ES-I3 (cell line): ENCODE data around the gene CC2D1A.
A peak's percentile ranks its signal among the peaks of the same experiment; 100 is the strongest.

Experiments used
- H3K36me3 ChIP-seq: 2 replicates; pipeline ENCODE4 v1.6.1; 2013; ENCODE audit warnings: mild to moderate bottlenecking, low read length, control low read depth, moderate library complexity; ENCODE audit not compliant: insufficient read depth
- H3K4me1 ChIP-seq: 2 replicates; pipeline ENCODE4 v1.6.1; 2013; ENCODE audit warnings: mild to moderate bottlenecking, control low read depth, low read length; ENCODE audit not compliant: insufficient read depth
- H3K9ac ChIP-seq: 2 replicates; pipeline ENCODE4 v1.6.1; 2013; ENCODE audit warnings: low read depth, mild to moderate bottlenecking, low read length, moderate library complexity
- H3K9me3 ChIP-seq: 2 replicates; pipeline ENCODE4 v1.6.1; 2013; ENCODE audit warnings: mild to moderate bottlenecking, low read length, moderate library complexity; ENCODE audit not compliant: control insufficient read depth, insufficient read depth

Gene CC2D1A

GRCh38 chr19:13883516-13884064, 22.4 kb upstream of the CC2D1A start:
- H3K9ac ChIP-seq: no peak overlapping the region
- peaks cover 22% of the 10 kb centered on the region for H3K4me1 ChIP-seq
- H3K36me3 ChIP-seq: no peaks in the 10 kb centered on the region
- no peaks in the 10 kb centered on the region for H3K9me3 ChIP-seq

DNA sequence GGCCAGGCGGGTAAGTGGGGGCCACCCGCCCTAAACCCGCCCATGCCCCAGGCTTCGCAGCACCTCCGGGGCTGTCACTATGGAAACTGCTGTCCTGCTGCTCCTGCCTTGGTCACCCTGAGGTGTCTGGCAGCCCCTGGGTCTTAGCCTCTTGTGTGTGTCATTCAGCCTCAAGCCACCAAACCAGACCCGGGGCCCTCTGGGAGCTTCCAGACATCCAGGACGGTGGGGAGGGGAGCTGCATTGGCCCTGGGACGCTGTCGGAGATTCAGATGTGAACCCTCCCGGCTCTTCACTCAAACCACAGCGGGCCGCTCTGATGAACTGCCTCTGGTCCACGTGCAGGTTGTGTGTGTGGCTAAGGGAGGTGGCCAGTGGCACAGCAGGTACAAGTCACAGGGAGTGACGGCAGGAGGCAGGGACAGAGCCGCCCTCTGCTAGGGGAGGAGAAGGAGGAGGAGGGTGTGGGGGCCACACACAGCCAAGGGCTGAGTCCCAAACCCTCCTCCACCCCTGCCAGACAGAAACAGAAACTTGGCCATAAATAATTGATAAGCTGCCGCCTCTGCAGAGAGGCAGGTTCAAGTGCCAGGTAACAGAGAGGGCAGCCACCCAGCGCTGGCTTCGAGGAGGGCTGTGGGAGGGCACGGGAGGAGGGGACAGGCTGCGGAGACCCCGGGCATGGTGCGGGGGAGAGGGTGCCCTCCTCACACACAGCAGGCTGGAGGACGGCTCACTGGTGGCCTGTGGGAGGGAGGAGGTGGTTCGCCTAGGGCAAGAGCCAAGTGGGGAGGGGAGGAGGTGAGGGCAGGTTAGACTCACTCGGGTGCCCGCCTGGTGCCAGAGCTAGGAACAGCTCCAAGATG, 21.0 kb upstream of the CC2D1A start:
- Histone ChIP-seq H3K9me3 (no peaks in the 10 kb centered on the region), H3K4me1 (peaks cover 22% of the 10 kb centered on the region), H3K9ac (no peak overlapping the region), H3K36me3 (no peaks in the 10 kb centered on the region)

DNA sequence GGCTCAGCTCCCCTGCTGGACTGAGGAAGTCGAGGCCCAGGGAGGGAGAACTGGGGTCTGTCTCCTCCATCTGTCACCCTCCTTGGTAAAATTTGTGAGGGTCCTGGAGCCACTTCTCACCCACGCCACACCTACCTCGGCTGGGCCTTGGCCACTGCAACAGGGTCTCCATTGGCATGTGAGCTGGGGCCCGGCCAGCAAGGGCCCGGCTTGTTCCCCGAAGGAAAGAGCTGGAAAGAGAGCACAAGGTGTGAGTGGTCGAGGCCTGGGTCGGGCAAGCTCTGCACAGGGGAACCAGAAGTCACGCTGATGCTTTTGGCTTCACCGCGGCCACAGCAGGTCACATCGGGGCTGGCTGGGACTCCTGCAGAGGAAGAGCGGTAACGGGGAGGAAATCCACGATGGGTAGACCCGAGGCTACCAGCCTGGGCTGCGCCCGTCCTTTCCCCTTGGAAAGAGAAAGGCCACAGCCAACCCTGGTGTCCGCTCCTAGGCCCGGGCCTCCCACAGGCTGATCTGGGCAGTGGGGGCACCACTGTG, 20.1 kb upstream of the CC2D1A start:
- Histone ChIP-seq H3K9me3 (no peaks in the 10 kb centered on the region), H3K36me3 (no peaks in the 10 kb centered on the region), H3K9ac (no peak overlapping the region), H3K4me1 (peaks cover 17% of the 10 kb centered on the region)

DNA sequence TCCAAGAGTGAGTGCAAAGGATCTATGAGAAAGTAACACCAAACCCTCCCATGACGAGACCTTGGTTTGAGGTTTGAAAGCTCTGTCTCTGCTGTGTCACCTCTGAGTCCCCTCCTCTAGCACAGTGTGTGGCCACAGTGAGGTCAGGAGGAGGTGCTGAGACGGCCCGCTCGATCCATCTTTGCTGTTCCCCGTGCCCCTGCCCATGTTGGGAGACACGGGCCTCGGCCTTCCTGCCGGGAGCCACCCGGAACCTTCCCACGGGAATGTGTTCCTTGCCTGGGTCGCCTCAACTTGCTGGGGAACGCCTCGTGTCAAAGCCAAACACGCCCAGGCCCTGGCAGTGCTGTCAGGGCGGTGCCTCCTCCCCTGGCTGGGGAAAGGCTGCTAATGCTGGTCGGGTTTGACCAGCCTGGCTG, 19.0 kb upstream of the CC2D1A start:
- no peaks in the 10 kb centered on the region for H3K36me3 ChIP-seq
- no peak overlapping the region for H3K9ac ChIP-seq
- no peaks in the 10 kb centered on the region for H3K9me3 ChIP-seq
- H3K4me1 ChIP-seq: peaks cover 8% of the 10 kb centered on the region; the same call in 1 of the 2 replicates

- Histone ChIP-seq H3K36me3 (no peaks in the 10 kb centered on the region), H3K4me1 (peaks cover 3% of the 10 kb centered on the region; the same call in 1 of the 2 replicates), H3K9ac (no peak overlapping the region), H3K9me3 (no peaks in the 10 kb centered on the region)
Observed at GRCh38 chr19:13887517-13887916, 18.5 kb upstream of the CC2D1A start.

- Histone ChIP-seq H3K9ac (no peak overlapping the region), H3K9me3 (no peaks in the 10 kb centered on the region), H3K4me1 (peaks cover 2% of the 10 kb centered on the region; the same call in 1 of the 2 replicates), H3K36me3 (no peaks in the 10 kb centered on the region)
Observed at GRCh38 chr19:13888281-13888680, 17.7 kb upstream of the CC2D1A start.

- no peaks in the 10 kb centered on the region for H3K4me1 ChIP-seq
- no peaks in the 10 kb centered on the region for H3K9me3 ChIP-seq
- H3K36me3 ChIP-seq: no peaks in the 10 kb centered on the region
- H3K9ac ChIP-seq: no peak overlapping the region
Observed at GRCh38 chr19:13890136-13890535, 15.9 kb upstream of the CC2D1A start.

DNA sequence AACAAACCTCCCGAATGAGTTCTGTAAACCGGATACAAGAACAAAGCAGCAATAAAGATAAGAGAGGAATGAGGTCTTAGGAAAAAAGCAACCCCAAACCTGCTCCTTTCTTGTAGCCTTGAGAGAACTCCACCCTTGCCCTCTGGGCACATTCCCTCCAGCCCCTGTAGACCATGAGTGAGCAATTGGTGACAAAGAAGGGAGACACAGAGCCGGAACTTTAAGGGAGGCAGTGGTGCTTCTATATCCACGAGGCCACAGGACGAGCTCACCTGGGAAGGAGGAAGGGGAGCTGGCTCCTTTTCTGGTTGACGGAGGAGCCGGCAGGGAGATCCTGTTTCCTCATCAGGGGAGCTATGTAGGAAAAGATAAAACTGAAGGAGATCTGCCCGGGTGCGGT, 13.1 kb upstream of the CC2D1A start:
- Histone ChIP-seq H3K36me3 (no peaks in the 10 kb centered on the region), H3K4me1 (no peaks in the 10 kb centered on the region), H3K9ac (no peak overlapping the region), H3K9me3 (no peaks in the 10 kb centered on the region)

DNA sequence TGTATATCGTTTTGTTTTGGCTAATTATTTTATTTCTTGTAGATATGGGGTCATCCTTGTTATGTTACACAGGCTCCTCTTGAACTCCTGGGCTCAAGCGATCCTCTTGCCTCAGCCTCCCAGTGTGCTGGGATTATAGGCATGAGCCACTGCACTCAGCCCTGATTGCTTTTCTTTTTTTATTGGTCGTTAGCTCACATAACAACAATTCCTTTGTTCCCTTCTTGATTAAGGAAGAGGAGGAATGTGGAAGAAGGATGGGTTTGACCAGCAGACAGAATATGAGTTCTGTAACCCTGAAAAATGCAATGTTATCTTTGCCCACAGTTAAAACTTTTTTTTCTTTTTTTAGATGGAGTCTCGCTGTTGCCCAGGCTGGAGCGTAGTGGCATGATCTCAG, 11.4 kb upstream of the CC2D1A start:
- no peaks in the 10 kb centered on the region for H3K4me1 ChIP-seq
- H3K9ac ChIP-seq: no peak overlapping the region
- no peaks in the 10 kb centered on the region for H3K9me3 ChIP-seq
- H3K36me3 ChIP-seq: no peaks in the 10 kb centered on the region

- H3K4me1 ChIP-seq: no peaks in the 10 kb centered on the region
- no peak overlapping the region for H3K9ac ChIP-seq
- no peaks in the 10 kb centered on the region for H3K36me3 ChIP-seq
- H3K9me3 ChIP-seq: no peaks in the 10 kb centered on the region
Observed at GRCh38 chr19:13896227-13896626, 9.8 kb upstream of the CC2D1A start.

GRCh38 chr19:13899393-13899792, 6.6 kb upstream of the CC2D1A start:
- Histone ChIP-seq H3K4me1 (no peaks in the 10 kb centered on the region), H3K9me3 (no peaks in the 10 kb centered on the region), H3K9ac (no peak overlapping the region), H3K36me3 (no peaks in the 10 kb centered on the region)

DNA sequence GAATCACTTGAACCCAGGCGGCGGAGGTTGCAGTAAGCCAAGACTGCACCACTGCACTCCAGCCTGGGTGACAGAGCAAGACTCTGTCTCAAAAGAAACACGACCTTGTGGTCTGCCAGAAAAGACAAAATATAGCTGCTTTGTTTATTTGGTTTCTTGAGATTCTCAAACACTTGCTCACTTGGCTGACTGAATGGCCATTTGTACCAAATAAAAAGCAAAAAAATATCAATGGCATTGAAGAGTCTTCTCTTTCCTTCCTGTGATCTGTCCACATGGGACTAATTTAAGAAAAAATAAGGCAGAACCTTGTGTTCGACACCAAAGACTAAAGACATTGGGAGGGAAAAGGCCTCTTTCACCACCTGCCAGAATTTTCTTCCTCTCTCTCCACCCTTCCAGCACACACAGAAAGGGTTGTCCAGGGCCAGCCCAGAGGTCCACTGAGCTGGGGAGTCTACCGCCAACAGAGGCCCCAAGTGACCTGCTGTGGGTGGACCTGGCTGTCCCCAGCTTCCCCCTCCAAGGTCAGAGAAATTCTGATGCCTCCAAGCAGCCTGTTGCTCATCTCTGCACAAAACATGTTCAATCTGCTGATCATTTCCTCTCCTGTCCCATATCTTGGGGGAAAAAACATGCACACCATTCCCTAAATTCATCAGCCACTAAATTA, 6.0 kb upstream of the CC2D1A start:
- no peak overlapping the region for H3K9ac ChIP-seq

DNA sequence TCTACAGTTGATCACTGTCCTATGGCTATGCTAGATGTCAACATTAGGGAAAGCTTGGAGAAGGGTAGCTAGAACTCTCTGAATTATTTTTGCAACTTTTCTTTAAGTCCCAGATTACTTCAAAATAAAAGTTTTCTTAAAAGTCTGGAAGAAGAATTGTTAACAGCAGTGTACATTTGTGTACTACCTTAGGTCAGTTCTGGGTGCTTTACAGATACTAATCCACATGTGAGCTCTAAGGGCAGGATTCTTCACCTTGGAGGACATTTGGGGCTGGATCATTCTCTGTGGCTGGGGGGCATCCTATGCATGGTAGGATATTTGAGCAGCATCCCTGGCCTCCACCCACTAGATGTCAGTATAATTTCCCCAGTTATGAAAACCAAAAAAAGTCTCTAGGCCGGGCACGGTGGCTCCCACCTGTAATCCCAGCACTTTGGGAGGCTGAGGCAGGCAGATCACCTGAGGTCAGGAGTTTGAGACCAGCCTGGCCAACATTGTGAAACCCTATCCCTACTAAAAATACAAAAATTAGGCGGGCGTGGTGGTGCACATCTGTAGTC, 2.9 kb upstream of the CC2D1A start:
- Histone ChIP-seq H3K9ac (no peak overlapping the region), H3K36me3 (no peaks in the 10 kb centered on the region), H3K9me3 (no peaks in the 10 kb centered on the region), H3K4me1 (no peaks in the 10 kb centered on the region)

More for the DNA sequence above, 6.0 kb upstream of the CC2D1A start:
- H3K36me3 ChIP-seq: no peaks in the 10 kb centered on the region
- H3K4me1 ChIP-seq: no peaks in the 10 kb centered on the region
- no peaks in the 10 kb centered on the region for H3K9me3 ChIP-seq

DNA sequence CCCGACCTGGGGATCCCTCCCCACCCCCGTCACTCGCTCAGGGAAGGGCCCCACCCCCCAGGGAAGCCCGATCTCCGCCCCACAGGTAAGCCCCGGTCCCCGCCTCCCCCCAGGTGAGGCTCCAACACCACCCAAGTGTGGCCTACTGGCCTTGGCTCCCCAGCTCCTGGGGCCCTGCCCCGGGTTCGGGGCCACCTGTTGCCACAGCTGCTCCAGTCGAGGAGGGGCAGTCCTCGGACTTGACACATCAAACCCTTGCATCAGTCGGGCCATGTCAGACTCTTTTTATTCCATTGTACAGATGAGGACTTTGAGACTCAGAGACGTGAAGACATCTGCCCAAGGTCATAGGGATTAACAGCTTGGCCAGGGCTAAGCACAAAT, 512 bp downstream of the CC2D1A start:
- Histone ChIP-seq H3K9me3 (no peaks in the 10 kb centered on the region), H3K9ac (peak overlapping the region; percentile 76), H3K36me3 (no peaks in the 10 kb centered on the region), H3K4me1 (no peaks in the 10 kb centered on the region)
